Thyroid gland (tissue), 4 donors: Measurements from ENCODE around the gene HSPB8.

Source experiments
- POLR2A ChIP-seq, 2 donors: fragments of 450-650 bp; IDR thresholded peaks; one replicate each; pipeline ENCODE4 v1.6.1; 2017; ENCODE audit warnings: antibody characterized with exemption in 2 of 2, mild to moderate bottlenecking in 2 of 2, moderate library complexity in 1 of 2
- TF ChIP-seq, protein P1 (sequence below), 6 experiments: fragments of 200-600 bp in 3 of 6; fragments of 450-650 bp in 3 of 6; sonication (generic) in 3 of 6; IDR thresholded peaks; one replicate each; pipeline ENCODE4 v1.5.1; 2016 to 2019; ENCODE audit warnings: antibody characterized with exemption in 6 of 6, mild to moderate bottlenecking in 2 of 6, inconsistent platforms in 1 of 6, moderate library complexity in 1 of 6

DNA sequence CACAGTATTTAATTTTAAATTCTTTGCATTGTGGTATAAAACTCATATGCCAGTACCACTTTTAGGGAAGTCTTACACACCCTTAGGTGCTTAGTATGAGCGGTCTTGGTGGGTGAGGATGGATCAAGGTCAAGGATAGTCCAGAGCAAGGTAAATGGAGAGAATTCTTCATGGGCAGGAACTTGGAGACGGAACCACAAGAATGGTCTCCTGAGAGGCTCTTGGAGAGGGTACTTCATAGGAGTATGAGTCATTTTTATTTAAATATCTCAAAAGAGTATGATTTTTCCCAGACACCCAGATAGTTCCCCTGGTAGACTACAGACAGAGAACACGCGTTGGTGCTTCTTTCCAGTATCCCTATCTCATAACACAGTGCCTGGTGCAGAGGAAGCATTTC is 21.9 kb downstream of the HSPB8 start:
- no peak for TF ChIP-seq POLR2A (IDR thresholded peaks at IDR 0.05)
- TF ChIP-seq, protein P1, sequence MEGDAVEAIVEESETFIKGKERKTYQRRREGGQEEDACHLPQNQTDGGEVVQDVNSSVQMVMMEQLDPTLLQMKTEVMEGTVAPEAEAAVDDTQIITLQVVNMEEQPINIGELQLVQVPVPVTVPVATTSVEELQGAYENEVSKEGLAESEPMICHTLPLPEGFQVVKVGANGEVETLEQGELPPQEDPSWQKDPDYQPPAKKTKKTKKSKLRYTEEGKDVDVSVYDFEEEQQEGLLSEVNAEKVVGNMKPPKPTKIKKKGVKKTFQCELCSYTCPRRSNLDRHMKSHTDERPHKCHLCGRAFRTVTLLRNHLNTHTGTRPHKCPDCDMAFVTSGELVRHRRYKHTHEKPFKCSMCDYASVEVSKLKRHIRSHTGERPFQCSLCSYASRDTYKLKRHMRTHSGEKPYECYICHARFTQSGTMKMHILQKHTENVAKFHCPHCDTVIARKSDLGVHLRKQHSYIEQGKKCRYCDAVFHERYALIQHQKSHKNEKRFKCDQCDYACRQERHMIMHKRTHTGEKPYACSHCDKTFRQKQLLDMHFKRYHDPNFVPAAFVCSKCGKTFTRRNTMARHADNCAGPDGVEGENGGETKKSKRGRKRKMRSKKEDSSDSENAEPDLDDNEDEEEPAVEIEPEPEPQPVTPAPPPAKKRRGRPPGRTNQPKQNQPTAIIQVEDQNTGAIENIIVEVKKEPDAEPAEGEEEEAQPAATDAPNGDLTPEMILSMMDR (IDR thresholded peaks at IDR 0.05), result no peak
